CD4-positive, alpha-beta T cell treated with Interleukin-15 for 1 hour (primary cell): ENCODE data around the gene PLCB1.

Experiments used
- DNase-seq: peaks from one replicate; pipeline ENCODE4 v3.0.0-alpha.2; 2020

PLCB1 gene

GRCh38 chr20:8213270-8213669, 81.2 kb downstream of the PLCB1 start:
- no peak for DNase-seq

- no peak for DNase-seq
Measured at GRCh38 chr20:8213831-8214587, 81.9 kb downstream of the PLCB1 start.

GRCh38 chr20:8215361-8215781, 83.3 kb downstream of the PLCB1 start:
- no peak for DNase-seq

- no peak for DNase-seq
Measured at GRCh38 chr20:8216375-8217200, 84.5 kb downstream of the PLCB1 start.

GRCh38 chr20:8218861-8219260, 86.8 kb downstream of the PLCB1 start:
- no peak for DNase-seq

- no peak for DNase-seq
Measured at GRCh38 chr20:8219403-8219802, 87.3 kb downstream of the PLCB1 start.

- DNase-seq = no peak
Measured at GRCh38 chr20:8220716-8221115, 88.7 kb downstream of the PLCB1 start.

GRCh38 chr20:8221887-8222419, 89.9 kb downstream of the PLCB1 start:
- DNase-seq = no peak

- no peak for DNase-seq
Measured at GRCh38 chr20:8223091-8223870, 91.2 kb downstream of the PLCB1 start.

GRCh38 chr20:8225658-8226057, 93.6 kb downstream of the PLCB1 start:
- DNase-seq = no peak

GRCh38 chr20:8226106-8226505, 94.0 kb downstream of the PLCB1 start:
- no peak for DNase-seq

- no peak for DNase-seq
Measured at GRCh38 chr20:8227293-8227692, 95.2 kb downstream of the PLCB1 start.

- DNase-seq = no peak
Measured at GRCh38 chr20:8228315-8228714, 96.2 kb downstream of the PLCB1 start.

- no peak for DNase-seq
Measured at GRCh38 chr20:8229090-8229489, 97.0 kb downstream of the PLCB1 start.

GRCh38 chr20:8231038-8231437, 99.0 kb downstream of the PLCB1 start:
- no peak for DNase-seq

GRCh38 chr20:8232332-8232731, 100.3 kb downstream of the PLCB1 start:
- no peak for DNase-seq

GRCh38 chr20:8234580-8234979, 102.5 kb downstream of the PLCB1 start:
- DNase-seq = no peak

- DNase-seq = no peak
Measured at GRCh38 chr20:8242066-8242465, 110.0 kb downstream of the PLCB1 start.

GRCh38 chr20:8242827-8243724, 111.0 kb downstream of the PLCB1 start:
- no peak for DNase-seq

- DNase-seq = no peak
Measured at GRCh38 chr20:8244637-8245036, 112.6 kb downstream of the PLCB1 start.

GRCh38 chr20:8246153-8246552, 114.1 kb downstream of the PLCB1 start:
- DNase-seq = no peak

GRCh38 chr20:8246716-8247115, 114.7 kb downstream of the PLCB1 start:
- no peak for DNase-seq
